GM19240 (cell line): ENCODE results near the gene AGBL4.
"Not testable (repeated sequence)": the region's sequence is repeated elsewhere in the genome, so short reads cannot be mapped to it uniquely, and the experiment has no call there.

Experiments used
- DNase-seq: peaks from one replicate; pipeline ENCODE4 v3.0.0; 2011; ENCODE audit warnings: low spot score; ENCODE audit not compliant: insufficient read length

The AGBL4 gene

DNA sequence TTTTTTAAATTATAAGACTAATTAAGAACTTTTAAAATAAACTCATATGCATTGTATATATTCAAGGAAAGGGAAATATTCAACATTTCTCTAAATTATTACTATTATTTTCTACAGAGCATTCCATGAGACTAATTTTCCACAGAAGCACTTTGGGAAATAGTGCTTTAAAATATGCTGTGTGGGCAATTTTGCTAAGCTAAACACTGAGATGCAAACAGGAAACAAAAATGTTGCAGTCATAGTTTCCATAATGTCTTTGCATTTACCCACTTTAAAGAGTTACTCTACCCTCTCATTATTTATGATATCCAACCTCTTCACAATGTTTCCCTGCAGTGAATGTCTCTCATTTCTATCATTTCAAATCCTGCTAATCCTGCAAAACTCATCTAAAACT lies 977.4 kb downstream of the AGBL4 start:
- DNase-seq = no peak

DNA sequence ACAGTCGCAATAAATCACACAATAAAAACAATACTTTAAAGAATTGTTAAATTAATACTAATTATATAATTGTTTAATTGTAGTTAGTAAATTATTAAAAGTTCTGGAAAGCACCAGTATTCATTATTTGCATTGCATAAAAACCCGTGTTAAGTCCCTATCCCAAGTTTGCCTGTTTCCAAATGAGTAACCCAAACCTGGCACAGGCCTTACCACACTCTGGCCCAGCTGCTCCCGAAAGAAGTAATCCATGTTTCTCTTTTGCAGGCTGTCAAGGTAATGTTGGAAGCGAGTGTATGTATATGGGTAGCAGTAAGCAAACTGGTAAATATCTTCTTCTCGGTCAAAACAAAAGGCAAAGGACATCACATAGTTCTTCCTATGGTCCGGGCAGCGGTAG lies 978.4 kb downstream of the AGBL4 start:
- DNase-seq = no peak

DNA sequence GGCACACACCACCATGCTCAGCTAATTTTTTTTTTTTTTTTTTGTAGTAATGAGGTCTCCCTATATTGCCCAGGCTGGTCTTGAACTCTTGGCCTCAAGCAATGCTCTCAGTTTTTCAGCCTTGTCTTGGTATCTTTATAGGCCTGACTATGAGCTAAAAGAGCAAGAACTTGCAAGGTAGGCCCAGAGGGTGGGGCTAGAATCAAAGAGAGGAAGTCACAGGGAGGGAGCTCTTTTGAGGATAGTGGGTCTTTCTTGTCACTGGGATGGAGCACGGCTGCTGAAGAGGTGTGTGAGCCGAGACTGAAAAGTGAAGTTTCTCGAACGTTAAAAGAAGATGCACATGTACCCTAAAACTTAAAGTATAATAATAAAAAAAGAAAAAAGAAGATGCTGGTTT lies 987.1 kb downstream of the AGBL4 start:
- no peak for DNase-seq

DNA sequence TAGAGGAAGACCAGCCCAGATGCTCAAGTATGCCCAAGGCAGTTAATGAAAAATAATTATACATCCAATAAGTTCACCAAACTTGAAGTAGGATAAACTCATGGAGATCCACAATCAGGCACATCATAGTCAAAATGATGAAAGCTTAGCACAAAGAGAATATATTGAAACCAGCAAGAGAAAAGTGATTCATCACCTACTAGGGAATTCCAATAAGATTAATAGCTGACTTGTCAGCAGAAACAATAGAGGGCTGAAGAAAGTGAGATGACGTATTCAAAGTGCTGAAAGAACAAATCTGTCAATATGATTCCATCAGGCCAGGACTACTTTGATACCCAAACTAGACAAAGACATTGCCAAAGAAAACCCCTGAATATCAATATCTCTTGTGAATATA lies 995.4 kb downstream of the AGBL4 start:
- no peak for DNase-seq

DNA sequence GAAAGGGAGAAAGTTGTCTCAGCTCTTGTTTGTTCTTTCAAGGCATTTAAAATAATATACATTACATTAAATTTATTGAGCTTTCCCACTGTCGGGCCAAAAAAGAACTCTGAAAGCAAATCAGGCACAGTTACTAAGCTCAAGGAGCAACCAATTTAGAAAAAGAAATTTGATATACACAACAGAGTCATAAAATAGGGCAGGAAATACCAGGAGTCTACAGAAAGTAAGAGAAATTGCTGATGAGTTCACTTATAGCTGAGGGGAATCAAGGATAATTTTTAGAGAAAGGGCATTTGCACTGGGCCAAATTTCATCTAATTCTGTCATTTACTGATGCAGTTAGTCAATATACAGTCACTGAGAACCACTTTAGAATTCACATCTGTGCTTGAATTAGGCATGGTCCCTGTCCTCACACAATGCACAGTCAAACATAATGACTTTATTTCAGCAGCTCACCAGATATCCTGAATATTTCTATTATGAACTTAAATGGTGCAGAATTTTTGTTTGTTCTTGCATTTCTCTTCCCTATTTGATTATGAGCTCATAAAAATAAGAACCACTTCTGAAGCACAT lies 997.4 kb downstream of the AGBL4 start:
- DNase-seq = no peak

- no peak for DNase-seq
These were observed 1007.5 kb downstream of the AGBL4 start for GRCh38 chr1:49016030-49016977.

- no peak for DNase-seq
These were observed 1010.7 kb downstream of the AGBL4 start for GRCh38 chr1:49013079-49013478.

- not testable (repeated sequence) for DNase-seq
These were observed 1020.8 kb downstream of the AGBL4 start for GRCh38 chr1:49002981-49003380.

DNA sequence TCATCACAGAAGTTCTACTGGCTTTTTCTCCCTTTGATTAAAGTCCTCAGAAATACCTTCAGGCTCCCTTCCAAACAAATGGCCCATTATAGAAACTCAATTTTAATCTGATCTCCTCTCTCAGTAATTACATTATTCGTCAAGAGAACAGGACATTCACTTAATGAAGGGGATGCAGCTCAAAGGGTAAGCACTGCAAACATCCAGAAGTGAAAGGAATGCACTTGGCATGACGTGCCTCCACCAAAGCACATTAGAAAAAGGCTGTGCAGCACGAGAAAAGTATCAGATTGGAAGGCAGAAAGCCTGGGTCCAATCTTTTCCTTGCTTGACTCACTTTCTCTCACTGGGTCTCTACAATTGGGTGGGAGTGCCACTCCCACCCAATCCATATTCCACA lies 1024.4 kb downstream of the AGBL4 start:
- no peak for DNase-seq

GRCh38 chr1:48996311-48996710 lies 1027.4 kb downstream of the AGBL4 start:
- no peak for DNase-seq

- no peak for DNase-seq
These were observed 1035.0 kb downstream of the AGBL4 start for GRCh38 chr1:48988633-48989197.

DNA sequence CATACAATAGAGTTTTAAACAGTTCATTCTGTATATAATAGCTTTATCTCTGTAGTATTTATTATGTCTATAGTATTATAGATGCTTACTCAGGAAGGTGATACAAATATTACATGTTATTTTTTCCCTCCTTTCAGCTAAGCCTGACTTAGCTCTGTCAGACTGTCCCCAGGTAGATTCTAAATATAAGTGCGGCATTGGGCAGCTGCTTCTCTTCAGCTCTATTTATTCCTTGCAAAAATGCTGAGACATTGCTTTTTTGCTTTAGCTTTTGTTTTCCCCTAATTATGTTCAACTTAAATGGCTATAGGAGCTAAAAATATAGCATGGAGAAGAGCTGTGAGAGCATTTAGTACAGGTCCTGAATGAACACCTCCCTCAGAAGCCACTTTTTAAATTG lies 1043.8 kb downstream of the AGBL4 start:
- DNase-seq = no peak

- DNase-seq = no peak
These were observed 1045.3 kb downstream of the AGBL4 start for GRCh38 chr1:48978413-48978812.

DNA sequence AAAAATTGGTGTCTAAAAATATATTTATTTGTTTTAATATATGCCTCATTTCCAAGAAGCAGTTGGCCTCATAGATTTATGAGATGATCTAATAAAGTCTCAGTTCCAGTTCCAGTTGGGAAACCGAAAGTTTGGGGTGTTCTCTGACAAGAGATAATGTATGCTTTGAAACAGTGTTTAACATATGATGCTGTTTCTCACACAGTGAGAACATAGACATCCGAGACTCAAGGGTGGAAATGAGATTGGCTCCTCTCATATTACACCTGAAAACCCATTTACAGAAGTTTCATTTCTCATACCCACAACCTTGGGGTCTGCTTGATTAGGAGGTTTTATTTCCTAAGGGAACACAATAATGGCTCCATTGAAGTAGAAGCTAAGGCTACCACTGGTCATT lies 1046.5 kb downstream of the AGBL4 start:
- DNase-seq = no peak

DNA sequence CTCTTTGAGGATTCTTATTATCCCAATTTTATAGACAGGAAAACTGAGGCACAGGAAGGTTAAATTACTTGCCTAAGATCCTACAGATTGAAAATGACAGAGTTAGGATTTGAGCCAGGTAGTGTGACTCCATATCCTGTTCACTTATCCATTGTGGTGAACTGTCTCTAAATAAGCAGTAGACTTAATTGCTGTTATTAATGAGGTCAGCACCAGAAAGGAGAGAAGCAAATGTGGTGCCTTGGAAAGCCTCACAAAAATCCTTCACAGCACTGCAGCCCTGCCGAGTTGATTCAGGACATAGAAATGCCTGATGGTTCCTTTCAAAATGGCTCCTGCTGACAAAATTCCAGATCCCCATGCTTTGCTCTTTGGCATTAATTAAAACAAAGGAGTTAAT lies 1053.8 kb downstream of the AGBL4 start:
- no peak for DNase-seq

- no peak for DNase-seq
These were observed 1056.4 kb downstream of the AGBL4 start for GRCh38 chr1:48967318-48967717.

- no peak for DNase-seq
These were observed 1057.2 kb downstream of the AGBL4 start for GRCh38 chr1:48966583-48966982.

GRCh38 chr1:48960320-48960719 lies 1063.4 kb downstream of the AGBL4 start:
- no peak for DNase-seq

GRCh38 chr1:48955774-48956173 lies 1068.0 kb downstream of the AGBL4 start:
- no peak for DNase-seq

DNA sequence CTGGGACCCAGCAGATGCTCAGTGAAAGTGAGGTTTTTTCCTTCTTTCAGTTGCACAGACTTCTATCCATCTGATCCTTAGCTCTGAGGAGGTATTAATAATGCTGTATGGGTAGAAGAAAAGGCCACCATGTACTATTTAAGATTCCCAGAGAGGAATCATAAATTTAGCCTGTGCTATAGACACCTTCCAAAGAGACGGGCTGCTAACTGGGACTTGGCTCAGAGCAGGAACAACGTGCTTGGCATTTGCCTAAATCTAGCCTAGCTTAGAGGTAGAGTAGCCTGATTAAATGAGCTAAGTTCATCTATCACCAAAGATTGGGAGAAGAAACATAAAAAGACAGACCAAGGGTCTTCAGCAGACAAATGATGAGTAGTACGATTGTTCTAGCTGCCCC lies 1070.1 kb downstream of the AGBL4 start:
- DNase-seq = no peak

GRCh38 chr1:48948562-48948961 lies 1075.2 kb downstream of the AGBL4 start:
- no peak for DNase-seq

GRCh38 chr1:48947761-48948537 lies 1075.8 kb downstream of the AGBL4 start:
- DNase-seq = no peak
